Stimulated activated memory B cell treated with anti-CD40 and anti-IgM and Interleukin-4, amounts not matched to agents 10 μg/mL and 1 μg/mL and 100 μg/mL, for 72 hours (primary cell): ENCODE measurements around the gene PRXL2A.

Source experiments
- ATAC-seq: fragments of 150-1000 bp; cut with Tn5 transposase; 2 replicates; pipeline ENCODE4 v1.10.0; 2021
- H3K27ac Mint-ChIP-seq: one replicate; pipeline ENCODE4 v1.8.0; 2022; ENCODE audit warnings: mild to moderate bottlenecking, mixed read lengths
- H3K27me3 Mint-ChIP-seq: one replicate; pipeline ENCODE4 v1.8.0; 2022; ENCODE audit warnings: mixed read lengths
- H3K36me3 Mint-ChIP-seq: one replicate; pipeline ENCODE4 v1.8.0; 2022; ENCODE audit warnings: mixed read lengths
- H3K4me1 Mint-ChIP-seq: one replicate; pipeline ENCODE4 v1.8.0; 2022; ENCODE audit warnings: mixed read lengths
- H3K4me3 Mint-ChIP-seq: one replicate; pipeline ENCODE4 v1.8.0; 2022; ENCODE audit warnings: mild to moderate bottlenecking, moderate library complexity, mixed read lengths
- H3K9me3 Mint-ChIP-seq: one replicate; pipeline ENCODE4 v1.8.0; 2022; ENCODE audit warnings: mixed read lengths

PRXL2A gene

GRCh38 chr10:80459047-80459865 lies 50.9 kb downstream of the PRXL2A start:
- Mint-ChIP-seq H3K4me3 (peak overlapping the region; percentile 53), H3K27ac (peak overlapping the region; percentile 82), H3K27me3 (no peaks in the 10 kb centered on the region), H3K9me3 (no peaks in the 10 kb centered on the region), H3K4me1 (peaks cover 88% of the 10 kb centered on the region), H3K36me3 (no peaks in the 10 kb centered on the region)
- peak; percentile 65 for ATAC-seq

GRCh38 chr10:80460399-80461207 lies 52.3 kb downstream of the PRXL2A start:
- H3K4me1 Mint-ChIP-seq: peaks cover 93% of the 10 kb centered on the region
- ATAC-seq: no peak
- no peaks in the 10 kb centered on the region for H3K27me3 Mint-ChIP-seq
- H3K4me3 Mint-ChIP-seq: no peak overlapping the region
- H3K9me3 Mint-ChIP-seq: no peaks in the 10 kb centered on the region
- H3K27ac Mint-ChIP-seq: peak overlapping the region; percentile 82
- H3K36me3 Mint-ChIP-seq: no peaks in the 10 kb centered on the region

GRCh38 chr10:80461208-80462183 lies 53.1 kb downstream of the PRXL2A start:
- no peak for ATAC-seq
- H3K4me3 Mint-ChIP-seq: no peak overlapping the region
- no peaks in the 10 kb centered on the region for H3K27me3 Mint-ChIP-seq
- H3K27ac Mint-ChIP-seq: peak overlapping the region; percentile 82
- H3K9me3 Mint-ChIP-seq: no peaks in the 10 kb centered on the region
- H3K4me1 Mint-ChIP-seq: peaks cover 93% of the 10 kb centered on the region
- no peaks in the 10 kb centered on the region for H3K36me3 Mint-ChIP-seq

- ATAC-seq: no peak
- Mint-ChIP-seq H3K4me1 (peaks cover 98% of the 10 kb centered on the region), H3K36me3 (no peaks in the 10 kb centered on the region), H3K27me3 (no peaks in the 10 kb centered on the region), H3K27ac (peak overlapping the region; percentile 82), H3K9me3 (no peaks in the 10 kb centered on the region), H3K4me3 (no peak overlapping the region)
Measured at GRCh38 chr10:80462299-80462980, 54.1 kb downstream of the PRXL2A start.

- no peaks in the 10 kb centered on the region for H3K36me3 Mint-ChIP-seq
- peak overlapping the region; percentile 82 for H3K27ac Mint-ChIP-seq
- peak; percentile 46 for ATAC-seq
- H3K9me3 Mint-ChIP-seq: no peaks in the 10 kb centered on the region
- H3K4me1 Mint-ChIP-seq: peaks cover 100% of the 10 kb centered on the region
- H3K4me3 Mint-ChIP-seq: peak overlapping the region; percentile 50
- H3K27me3 Mint-ChIP-seq: no peaks in the 10 kb centered on the region
Measured at GRCh38 chr10:80462981-80463741, 54.8 kb downstream of the PRXL2A start.

GRCh38 chr10:80463868-80464267 lies 55.5 kb downstream of the PRXL2A start:
- Mint-ChIP-seq H3K9me3 (no peaks in the 10 kb centered on the region), H3K4me3 (no peak overlapping the region), H3K36me3 (no peaks in the 10 kb centered on the region), H3K4me1 (peaks cover 96% of the 10 kb centered on the region), H3K27ac (peak overlapping the region; percentile 82), H3K27me3 (no peaks in the 10 kb centered on the region)
- ATAC-seq: no peak

GRCh38 chr10:80464557-80465450 lies 56.5 kb downstream of the PRXL2A start:
- Mint-ChIP-seq H3K4me1 (peaks cover 94% of the 10 kb centered on the region), H3K27me3 (no peaks in the 10 kb centered on the region), H3K27ac (peak overlapping the region; percentile 82), H3K9me3 (no peaks in the 10 kb centered on the region), H3K36me3 (peaks cover 8% of the 10 kb centered on the region), H3K4me3 (no peak overlapping the region)
- ATAC-seq: no peak

- peak overlapping the region; percentile 82 for H3K27ac Mint-ChIP-seq
- H3K4me3 Mint-ChIP-seq: no peak overlapping the region
- peaks cover 89% of the 10 kb centered on the region for H3K4me1 Mint-ChIP-seq
- no peak for ATAC-seq
- H3K9me3 Mint-ChIP-seq: no peaks in the 10 kb centered on the region
- peaks cover 8% of the 10 kb centered on the region for H3K36me3 Mint-ChIP-seq
- H3K27me3 Mint-ChIP-seq: no peaks in the 10 kb centered on the region
Measured at GRCh38 chr10:80465451-80465835, 57.1 kb downstream of the PRXL2A start.

- Mint-ChIP-seq H3K9me3 (no peaks in the 10 kb centered on the region), H3K36me3 (peaks cover 13% of the 10 kb centered on the region), H3K4me1 (peaks cover 89% of the 10 kb centered on the region), H3K27me3 (no peaks in the 10 kb centered on the region), H3K4me3 (peak overlapping the region; percentile 54), H3K27ac (peak overlapping the region; percentile 82)
- peak; percentile 78 for ATAC-seq
Measured at GRCh38 chr10:80465839-80466590, 57.7 kb downstream of the PRXL2A start.

- Mint-ChIP-seq H3K27me3 (no peaks in the 10 kb centered on the region), H3K36me3 (peaks cover 15% of the 10 kb centered on the region), H3K9me3 (no peaks in the 10 kb centered on the region), H3K4me1 (peaks cover 89% of the 10 kb centered on the region), H3K4me3 (no peak overlapping the region), H3K27ac (peak overlapping the region; percentile 82)
- ATAC-seq: no peak
Measured at GRCh38 chr10:80466724-80467326, 58.5 kb downstream of the PRXL2A start.

- H3K4me1 Mint-ChIP-seq: peaks cover 89% of the 10 kb centered on the region
- no peaks in the 10 kb centered on the region for H3K9me3 Mint-ChIP-seq
- peak overlapping the region; percentile 82 for H3K27ac Mint-ChIP-seq
- no peaks in the 10 kb centered on the region for H3K27me3 Mint-ChIP-seq
- peak overlapping the region; percentile 10 for H3K4me3 Mint-ChIP-seq
- peak; percentile 49 for ATAC-seq
- H3K36me3 Mint-ChIP-seq: peaks cover 15% of the 10 kb centered on the region
Measured at GRCh38 chr10:80468002-80468401, 59.7 kb downstream of the PRXL2A start.

- ATAC-seq: no peak
- peaks cover 89% of the 10 kb centered on the region for H3K4me1 Mint-ChIP-seq
- no peaks in the 10 kb centered on the region for H3K9me3 Mint-ChIP-seq
- H3K4me3 Mint-ChIP-seq: no peak overlapping the region
- H3K27me3 Mint-ChIP-seq: no peaks in the 10 kb centered on the region
- peaks cover 15% of the 10 kb centered on the region for H3K36me3 Mint-ChIP-seq
- peak overlapping the region; percentile 74 for H3K27ac Mint-ChIP-seq
Measured at GRCh38 chr10:80468806-80469421, 60.6 kb downstream of the PRXL2A start.
